NK-92 treated with Interleukin-12 subunit alpha and Interleukin-12 subunit beta, amount 100 ng/mL, for 24 hours (cell line): ENCODE results near the gene LRSAM1.

Experiments used
- DNase-seq: peaks from one replicate; lab custom pipeline; 2025; lab: John Stamatoyannopoulos, UW

Gene LRSAM1

GRCh38 chr9:127426756-127427155, 24.6 kb upstream of the LRSAM1 start:
- DNase-seq = no peak

- DNase-seq = no peak
Observed at GRCh38 chr9:127428348-127428747, 23.0 kb upstream of the LRSAM1 start.

DNA sequence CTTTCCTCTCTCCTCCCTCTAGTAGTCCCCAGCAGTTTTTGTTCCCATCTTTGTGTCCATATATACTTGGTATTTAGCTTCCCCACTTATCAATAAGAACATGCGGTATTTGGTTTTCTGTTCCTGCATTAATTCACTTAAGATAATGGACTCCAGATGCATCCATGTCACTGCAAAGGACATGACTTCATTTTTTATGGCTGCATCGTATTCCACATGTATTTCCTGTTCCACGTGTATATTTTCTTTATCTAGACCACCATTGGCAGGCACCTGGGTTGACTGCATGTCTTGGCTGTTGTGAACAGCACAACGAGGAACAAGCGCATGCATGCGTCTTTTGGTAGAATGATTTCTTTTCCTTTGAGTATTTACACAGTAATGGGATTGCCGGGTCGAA, 20.9 kb upstream of the LRSAM1 start:
- DNase-seq = no peak

- DNase-seq = no peak
Observed at GRCh38 chr9:127437497-127438264, 13.6 kb upstream of the LRSAM1 start.

GRCh38 chr9:127438394-127438793, 12.9 kb upstream of the LRSAM1 start:
- DNase-seq = no peak

DNA sequence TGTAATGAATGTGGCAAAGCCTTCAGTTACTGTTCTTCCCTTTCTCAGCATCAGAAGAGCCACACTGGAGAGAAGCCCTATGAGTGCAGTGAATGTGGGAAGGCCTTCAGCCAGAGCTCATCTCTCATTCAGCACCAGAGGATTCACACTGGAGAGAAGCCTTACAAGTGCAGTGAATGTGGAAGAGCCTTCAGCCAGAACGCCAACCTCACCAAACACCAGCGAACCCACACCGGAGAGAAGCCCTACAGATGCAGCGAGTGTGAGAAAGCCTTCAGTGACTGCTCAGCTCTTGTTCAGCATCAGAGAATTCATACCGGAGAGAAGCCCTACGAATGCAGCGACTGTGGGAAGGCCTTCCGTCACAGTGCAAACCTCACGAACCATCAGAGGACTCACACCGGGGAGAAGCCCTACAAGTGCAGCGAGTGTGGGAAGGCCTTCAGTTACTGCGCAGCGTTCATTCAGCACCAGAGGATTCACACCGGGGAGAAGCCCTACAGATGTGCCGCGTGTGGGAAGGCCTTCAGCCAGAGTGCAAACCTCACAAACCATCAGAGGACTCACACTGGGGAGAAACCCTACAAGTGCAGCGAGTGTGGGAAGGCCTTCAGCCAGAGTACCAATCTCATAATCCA, 6.9 kb upstream of the LRSAM1 start:
- no peak for DNase-seq

GRCh38 chr9:127444921-127445850, 6.1 kb upstream of the LRSAM1 start:
- no peak for DNase-seq

DNA sequence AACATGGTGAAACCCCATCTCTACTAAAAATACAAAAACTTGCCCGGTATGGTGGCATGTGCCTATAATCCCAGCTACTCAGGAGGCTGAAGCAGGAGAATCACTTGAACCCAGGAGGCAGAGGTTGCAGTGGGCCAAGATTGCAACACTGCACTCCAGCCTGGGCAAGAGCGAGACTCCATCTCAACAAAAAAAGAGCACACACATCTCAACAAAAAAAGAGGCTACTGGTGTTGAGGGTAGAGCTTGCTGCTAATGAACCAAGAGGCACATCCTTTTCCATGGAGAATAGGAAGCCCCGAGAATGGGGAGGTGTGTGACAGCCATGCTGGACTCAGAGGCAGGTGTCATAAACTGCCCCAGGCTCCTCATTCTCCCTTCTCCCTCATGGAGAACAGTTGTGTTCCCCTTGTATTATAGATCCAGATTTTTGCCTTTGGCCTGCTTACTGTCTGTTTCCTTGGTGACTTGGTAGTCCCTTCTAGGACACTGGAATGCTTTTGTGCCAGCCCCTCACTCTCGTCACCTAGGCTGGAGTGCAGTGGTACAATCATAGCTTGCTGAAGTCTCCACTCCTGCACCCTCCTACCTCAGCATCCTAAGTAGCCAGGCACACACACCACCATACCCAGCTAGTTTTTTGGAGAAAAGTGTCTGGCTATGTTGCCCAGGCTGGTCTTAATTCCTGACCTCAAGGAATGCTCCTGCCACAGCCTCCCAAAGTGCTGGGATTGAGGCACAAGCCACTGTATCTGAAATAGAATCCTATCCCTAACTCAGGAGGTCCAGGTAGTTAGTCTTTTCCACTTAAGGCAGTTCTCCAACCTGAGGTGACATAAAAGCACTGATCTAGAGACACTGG, 5.2 kb upstream of the LRSAM1 start:
- no peak for DNase-seq

DNA sequence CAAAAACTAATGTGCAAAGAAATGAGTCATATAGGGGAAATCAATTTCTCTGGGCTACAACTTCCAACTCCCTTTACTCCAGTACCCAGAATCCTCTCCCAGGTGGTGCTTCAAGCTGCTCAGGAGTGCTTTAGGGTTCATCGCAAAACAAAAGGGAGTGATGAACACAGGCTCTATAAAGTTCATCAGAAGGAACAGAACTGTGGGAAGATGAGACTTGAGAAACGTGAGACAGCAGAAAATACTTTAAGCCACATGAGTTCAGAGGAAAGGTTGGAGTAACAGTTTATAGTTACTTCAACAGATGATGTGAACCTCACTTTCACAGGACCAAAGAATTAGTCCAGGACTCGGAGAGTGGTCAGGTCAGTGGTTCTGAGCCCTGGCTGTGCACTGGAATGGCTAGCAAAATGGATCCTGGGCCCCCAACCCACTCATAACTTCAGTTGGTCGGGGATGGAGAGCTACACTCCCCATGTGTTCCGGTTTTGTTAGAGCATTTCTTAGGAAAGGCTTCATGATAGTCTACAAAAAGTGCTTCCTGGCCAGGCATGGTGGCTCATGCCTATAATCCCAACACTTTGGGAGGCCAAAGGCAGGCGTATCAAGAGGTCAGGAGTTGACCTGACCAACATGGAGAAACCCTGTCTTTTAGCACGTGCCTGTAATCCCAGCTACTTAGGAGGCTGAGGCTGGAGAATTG, 4.4 kb upstream of the LRSAM1 start:
- no peak for DNase-seq

GRCh38 chr9:127447416-127448111, 3.7 kb upstream of the LRSAM1 start:
- DNase-seq = no peak

DNA sequence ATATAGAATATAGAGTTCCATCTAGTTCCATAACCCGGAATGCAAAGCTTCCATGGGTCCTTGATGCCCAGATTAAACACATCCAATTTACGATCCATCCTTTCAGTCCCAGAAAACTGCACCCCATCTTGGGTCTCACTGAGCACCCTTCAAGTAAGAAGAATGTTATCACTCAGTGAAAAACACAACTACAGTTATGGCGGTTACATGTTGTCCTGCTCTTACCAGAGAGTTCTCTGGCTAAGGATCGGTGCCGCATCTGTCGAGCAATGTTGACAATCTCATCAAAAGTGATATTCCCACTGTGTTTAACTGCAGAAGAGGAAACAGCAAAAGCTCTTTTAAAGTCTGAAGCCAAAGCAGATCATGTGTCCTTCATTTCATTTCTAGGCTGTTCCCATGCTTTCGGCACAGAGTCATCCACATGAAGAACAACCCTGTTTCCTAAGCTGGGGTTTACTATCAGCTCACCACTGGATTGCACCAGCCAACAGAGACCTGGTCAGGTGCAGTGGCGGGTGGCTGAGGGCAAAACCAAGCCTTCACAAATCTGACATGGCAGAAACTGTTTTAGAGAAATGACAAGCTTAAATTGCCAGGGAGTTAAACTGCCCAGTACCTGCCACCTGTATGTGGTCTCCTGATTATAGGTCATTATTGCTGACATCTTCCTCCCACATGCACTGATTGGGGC, 3.1 kb upstream of the LRSAM1 start:
- no peak for DNase-seq

GRCh38 chr9:127449332-127449966, 1.9 kb upstream of the LRSAM1 start:
- no peak for DNase-seq

DNA sequence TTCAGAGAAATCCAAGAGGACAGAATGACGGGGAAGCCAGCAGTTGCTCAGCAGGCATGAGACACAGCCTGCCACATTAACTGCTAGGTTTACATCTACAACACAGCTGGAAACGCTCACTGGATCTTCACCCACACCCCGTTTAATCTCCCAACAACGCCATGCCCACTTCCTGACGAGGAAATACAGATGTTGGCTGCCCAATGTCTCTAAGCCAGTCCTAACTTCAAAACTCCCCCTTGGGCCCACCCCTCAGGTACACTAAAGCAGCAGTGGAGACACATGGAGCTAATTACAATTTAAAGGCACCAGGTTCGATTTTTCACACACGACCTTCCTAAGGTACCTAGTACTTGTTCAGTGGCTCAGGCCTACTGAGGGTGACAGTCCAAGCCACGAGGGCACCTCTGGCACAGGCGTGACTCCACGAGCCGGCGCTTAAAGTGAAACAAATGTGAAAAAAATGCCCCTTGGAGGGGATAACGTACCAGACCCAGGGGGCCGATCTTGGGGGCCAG, 1.0 kb upstream of the LRSAM1 start:
- DNase-seq = no peak

GRCh38 chr9:127451608-127451857, 223 bp downstream of the LRSAM1 start:
- no peak for DNase-seq

- peak; percentile 48 for DNase-seq
Observed at GRCh38 chr9:127451858-127452656, 747 bp downstream of the LRSAM1 start.

GRCh38 chr9:127452691-127453090, 1.4 kb downstream of the LRSAM1 start:
- DNase-seq = no peak

DNA sequence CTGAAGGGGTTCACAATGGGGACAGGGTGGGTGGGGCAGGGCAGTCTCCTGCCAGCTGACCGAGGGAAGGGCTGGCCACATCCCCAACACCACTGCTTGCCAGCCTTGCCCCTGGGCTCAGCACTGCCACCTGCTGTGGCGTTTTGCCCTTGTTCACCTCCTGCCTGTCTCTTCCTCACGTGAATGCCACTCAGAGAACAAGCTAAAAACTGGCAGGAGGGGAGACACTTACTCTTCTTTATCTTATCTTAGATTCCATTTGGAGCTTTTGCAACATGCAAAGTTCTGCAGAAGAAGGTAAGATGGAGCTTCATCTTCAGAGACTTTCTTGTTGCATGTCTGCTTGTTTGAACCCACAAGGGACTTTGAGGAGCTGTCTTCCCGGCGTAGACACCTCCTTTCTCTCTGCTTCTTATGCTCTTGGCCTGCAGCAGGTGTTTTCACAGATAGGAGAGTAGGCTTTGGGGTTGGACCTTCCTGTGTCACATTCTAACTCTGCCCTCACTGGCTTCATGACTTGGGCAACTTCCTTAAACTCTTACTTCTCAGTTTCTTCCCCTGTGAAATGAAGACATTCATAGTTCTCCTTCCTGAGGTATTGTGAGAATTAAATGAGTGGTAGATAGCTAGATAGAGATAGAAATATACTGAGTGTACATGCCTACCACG, 4.1 kb downstream of the LRSAM1 start:
- no peak for DNase-seq
